RKO (cell line): ENCODE results near the gene NAPG.
"Not testable (repeated sequence)": the region's sequence is repeated elsewhere in the genome, so short reads cannot be mapped to it uniquely, and the experiment has no call there.

Experiments
- DNase-seq: peaks from one replicate; pipeline ENCODE4 v3.0.0-alpha.2; 2016; ENCODE audit warnings: low spot score

Gene NAPG

GRCh38 chr18:10525697-10526560, at the start of gene NAPG:
Gene NAPG (plus strand): TSS chr18:10526027. CDS start chr18:10526103, 76 bp downstream.
- peak; percentile 92 for DNase-seq

GRCh38 chr18:10476338-10476791, 49.5 kb upstream of the NAPG start:
- no peak for DNase-seq

GRCh38 chr18:10477121-10477862, 48.5 kb upstream of the NAPG start:
- DNase-seq: no peak

- DNase-seq: no peak
These were observed 48.0 kb upstream of the NAPG start for GRCh38 chr18:10477863-10478260.

- DNase-seq: no peak
These were observed 44.0 kb upstream of the NAPG start for GRCh38 chr18:10481831-10482230.

GRCh38 chr18:10482363-10482984, 43.4 kb upstream of the NAPG start:
- no peak for DNase-seq

GRCh38 chr18:10482985-10483949, 42.6 kb upstream of the NAPG start:
- no peak for DNase-seq

- DNase-seq: no peak
These were observed 40.4 kb upstream of the NAPG start for GRCh38 chr18:10485475-10485874.

GRCh38 chr18:10486362-10486761, 39.5 kb upstream of the NAPG start:
- DNase-seq: no peak

- no peak for DNase-seq
These were observed 38.7 kb upstream of the NAPG start for GRCh38 chr18:10487154-10487553.

- no peak for DNase-seq
These were observed 37.8 kb upstream of the NAPG start for GRCh38 chr18:10488017-10488416.

GRCh38 chr18:10490401-10491165, 35.2 kb upstream of the NAPG start:
- peak; percentile 60 for DNase-seq

GRCh38 chr18:10495936-10496335, 29.9 kb upstream of the NAPG start:
- no peak for DNase-seq

GRCh38 chr18:10497206-10497749, 28.5 kb upstream of the NAPG start:
- DNase-seq: no peak

GRCh38 chr18:10499230-10499629, 26.6 kb upstream of the NAPG start:
- no peak for DNase-seq

GRCh38 chr18:10500038-10500437, 25.8 kb upstream of the NAPG start:
- DNase-seq: no peak

- DNase-seq: no peak
These were observed 21.1 kb upstream of the NAPG start for GRCh38 chr18:10504723-10505122.

GRCh38 chr18:10505892-10506291, 19.9 kb upstream of the NAPG start:
- not testable (repeated sequence) for DNase-seq

GRCh38 chr18:10508591-10508990, 17.2 kb upstream of the NAPG start:
- DNase-seq: no peak

- no peak for DNase-seq
These were observed 14.6 kb upstream of the NAPG start for GRCh38 chr18:10511236-10511635.
